HEK293 (cell line): ENCODE results near the gene LIN54.
A peak's percentile ranks its signal among the peaks of the same experiment; 100 is the strongest.
"Not testable (repeated sequence)": the region's sequence is repeated elsewhere in the genome, so short reads cannot be mapped to it uniquely, and the experiment has no call there.

ENCODE experiments used
- CTCF ChIA-PET: fragments of 350-600 bp; formaldehyde crosslinking; extraction: SDS; loops from one replicate; lab custom pipeline; 2021; ENCODE audit warnings: antibody characterized with exemption; lab: Yijun Ruan, JAX
- POLR2A ChIA-PET: fragments of 300-600 bp; formaldehyde crosslinking; extraction: SDS; loops from one replicate; lab custom pipeline; 2020; ENCODE audit warnings: antibody characterized with exemption, inconsistent platforms; lab: Yijun Ruan, JAX
- H3K27ac ChIP-seq: fragments of 200-500 bp; sonication (Bioruptor generic); 2 replicates; pipeline ENCODE4 v1.5.1; 2014; ENCODE audit warnings: low read depth, low read length, control low read depth, inconsistent platforms; ENCODE audit errors: extremely low read depth
- H3K36me3 ChIP-seq, 2 experiments: fragments of 200-500 bp in 1 of 2; sonication (Bioruptor generic) in 1 of 2; 1 replicate in 1 of 2; 2 replicates in 1 of 2; pipeline ENCODE4 v1.5.1; 2014 to 2017; ENCODE audit warnings: inconsistent platforms in 2 of 2, low read length in 2 of 2; ENCODE audit not compliant: control insufficient read depth in 2 of 2, insufficient read depth in 1 of 2
- H3K4me1 ChIP-seq: fragments of 200-500 bp; sonication (Bioruptor generic); 2 replicates; pipeline ENCODE4 v1.5.1; 2014; ENCODE audit warnings: mild to moderate bottlenecking, low read length, inconsistent platforms; ENCODE audit not compliant: control insufficient read depth, insufficient read depth
- H3K4me3 ChIP-seq: 2 replicates; pipeline ENCODE4 v1.5.1; 2011; ENCODE audit warnings: low read depth, mild to moderate bottlenecking, control low read depth, low read length, moderate library complexity
- H3K9me3 ChIP-seq: fragments of 200-500 bp; sonication (Bioruptor generic); 2 replicates; pipeline ENCODE4 v1.5.1; 2014; ENCODE audit warnings: low read depth, low read length, inconsistent platforms; ENCODE audit not compliant: control insufficient read depth, insufficient read depth
- HOXA7 ChIP-seq: sonication (generic); formaldehyde crosslinking; IDR thresholded peaks from 2 replicates; pipeline ENCODE4 v1.8.1; 2022; ENCODE audit warnings: missing genetic modification reagents, borderline replicate concordance
- ZNF10 ChIP-seq: fragments of 450-650 bp; formaldehyde crosslinking; IDR thresholded peaks from 2 replicates; pipeline ENCODE4 v1.5.1; 2017; ENCODE audit warnings: missing biosample characterization, missing genetic modification characterization
- ZNF2 ChIP-seq: fragments of 450-650 bp; formaldehyde crosslinking; IDR thresholded peaks from 2 replicates; pipeline ENCODE4 v1.5.1; 2016; ENCODE audit warnings: missing biosample characterization, missing genetic modification characterization
- ZNF202 ChIP-seq: fragments of 450-650 bp; formaldehyde crosslinking; IDR thresholded peaks from 2 replicates; pipeline ENCODE4 v1.5.1; 2016; ENCODE audit warnings: missing biosample characterization, missing genetic modification characterization, borderline replicate concordance
- ZNF366 ChIP-seq: fragments of 450-650 bp; formaldehyde crosslinking; conservative IDR thresholded peaks from 2 replicates; pipeline ENCODE4 v1.5.1; 2016; ENCODE audit warnings: missing biosample characterization, missing genetic modification characterization
- ZNF521 ChIP-seq: fragments of 450-650 bp; formaldehyde crosslinking; IDR thresholded peaks from 2 replicates; pipeline ENCODE4 v1.5.1; 2017; ENCODE audit warnings: missing biosample characterization, mild to moderate bottlenecking, missing genetic modification characterization
- ZNF670 ChIP-seq: fragments of 450-650 bp; formaldehyde crosslinking; IDR thresholded peaks from 2 replicates; pipeline ENCODE4 v1.5.1; 2016; ENCODE audit warnings: missing biosample characterization, missing genetic modification characterization, low read depth
- ZNF677 ChIP-seq: fragments of 450-650 bp; IDR thresholded peaks from 2 replicates; pipeline ENCODE4 v1.5.0; 2018; ENCODE audit warnings: missing biosample characterization, mild to moderate bottlenecking, missing genetic modification characterization, moderate library complexity
- TF ChIP-seq, protein P1 (sequence below): fragments of 450-650 bp; formaldehyde crosslinking; IDR thresholded peaks from 2 replicates; pipeline ENCODE4 v1.5.1; 2016; ENCODE audit warnings: missing biosample characterization, missing genetic modification characterization, borderline replicate concordance
- TF ChIP-seq, protein P2 (sequence below): fragments of 450-650 bp; formaldehyde crosslinking; IDR thresholded peaks from 2 replicates; pipeline ENCODE4 v1.5.1; 2017; ENCODE audit warnings: missing biosample characterization, missing genetic modification characterization
- TF ChIP-seq, protein P3 (sequence below): fragments of 450-650 bp; IDR thresholded peaks from 2 replicates; pipeline ENCODE4 v1.5.1; 2018; ENCODE audit warnings: missing biosample characterization, missing genetic modification characterization

The LIN54 gene

DNA sequence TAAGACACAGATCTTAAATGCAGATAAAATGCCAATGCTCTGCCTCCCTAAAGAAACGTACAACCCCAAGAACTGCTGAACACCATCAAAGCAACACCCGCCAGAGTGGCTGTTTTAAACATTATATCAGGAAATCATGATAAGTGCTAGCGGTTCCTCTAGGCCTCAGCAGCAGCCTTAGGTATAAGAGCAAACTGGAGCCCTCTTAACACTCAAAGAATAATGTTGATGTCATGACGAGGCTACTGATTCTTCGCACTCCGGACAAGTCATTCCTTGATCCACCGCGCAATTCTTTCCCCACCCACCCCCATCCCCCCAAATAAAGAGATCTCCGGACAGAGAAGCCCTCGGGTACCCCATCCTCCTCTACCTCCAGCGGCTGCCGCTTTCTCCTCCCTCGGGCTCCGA is 507 bp downstream of the LIN54 start:
- POLR2A ChIA-PET = interaction anchor here (0.6 to 4.6 kb wide), 5 partner anchors 25 to 110 kb away, joined by 4 to 58 read pairs (median 7); partner anchors contain the start of genes COPS4 and THAP9
- CTCF ChIA-PET = no interaction called here
- H3K9me3 ChIP-seq = no peaks in the 10 kb centered on the region
- H3K4me1 ChIP-seq = no peaks in the 10 kb centered on the region; the same call in 1 of the 2 replicates
- TF ChIP-seq ZNF677 (tag by site-specific recombination) (no peak), ZNF2 (no peak), ZNF10 (tag by site-specific recombination) (no peak)
- TF ChIP-seq, protein P1, sequence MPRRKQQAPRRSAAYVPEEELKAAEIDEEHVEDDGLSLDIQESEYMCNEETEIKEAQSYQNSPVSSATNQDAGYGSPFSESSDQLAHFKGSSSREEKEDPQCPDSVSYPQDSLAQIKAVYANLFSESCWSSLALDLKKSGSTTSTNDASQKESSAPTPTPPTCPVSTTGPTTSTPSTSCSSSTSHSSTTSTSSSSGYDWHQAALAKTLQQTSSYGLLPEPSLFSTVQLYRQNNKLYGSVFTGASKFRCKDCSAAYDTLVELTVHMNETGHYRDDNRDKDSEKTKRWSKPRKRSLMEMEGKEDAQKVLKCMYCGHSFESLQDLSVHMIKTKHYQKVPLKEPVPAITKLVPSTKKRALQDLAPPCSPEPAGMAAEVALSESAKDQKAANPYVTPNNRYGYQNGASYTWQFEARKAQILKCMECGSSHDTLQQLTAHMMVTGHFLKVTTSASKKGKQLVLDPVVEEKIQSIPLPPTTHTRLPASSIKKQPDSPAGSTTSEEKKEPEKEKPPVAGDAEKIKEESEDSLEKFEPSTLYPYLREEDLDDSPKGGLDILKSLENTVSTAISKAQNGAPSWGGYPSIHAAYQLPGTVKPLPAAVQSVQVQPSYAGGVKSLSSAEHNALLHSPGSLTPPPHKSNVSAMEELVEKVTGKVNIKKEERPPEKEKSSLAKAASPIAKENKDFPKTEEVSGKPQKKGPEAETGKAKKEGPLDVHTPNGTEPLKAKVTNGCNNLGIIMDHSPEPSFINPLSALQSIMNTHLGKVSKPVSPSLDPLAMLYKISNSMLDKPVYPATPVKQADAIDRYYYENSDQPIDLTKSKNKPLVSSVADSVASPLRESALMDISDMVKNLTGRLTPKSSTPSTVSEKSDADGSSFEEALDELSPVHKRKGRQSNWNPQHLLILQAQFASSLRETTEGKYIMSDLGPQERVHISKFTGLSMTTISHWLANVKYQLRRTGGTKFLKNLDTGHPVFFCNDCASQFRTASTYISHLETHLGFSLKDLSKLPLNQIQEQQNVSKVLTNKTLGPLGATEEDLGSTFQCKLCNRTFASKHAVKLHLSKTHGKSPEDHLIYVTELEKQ (tag by site-specific recombination) = no peak
- peak overlapping the region; percentile 75 for H3K4me3 ChIP-seq
- H3K27ac ChIP-seq = peak overlapping the region; percentile 71
- H3K36me3 ChIP-seq = no peaks in the 10 kb centered on the region; a peak in 1 of 3 replicates

DNA sequence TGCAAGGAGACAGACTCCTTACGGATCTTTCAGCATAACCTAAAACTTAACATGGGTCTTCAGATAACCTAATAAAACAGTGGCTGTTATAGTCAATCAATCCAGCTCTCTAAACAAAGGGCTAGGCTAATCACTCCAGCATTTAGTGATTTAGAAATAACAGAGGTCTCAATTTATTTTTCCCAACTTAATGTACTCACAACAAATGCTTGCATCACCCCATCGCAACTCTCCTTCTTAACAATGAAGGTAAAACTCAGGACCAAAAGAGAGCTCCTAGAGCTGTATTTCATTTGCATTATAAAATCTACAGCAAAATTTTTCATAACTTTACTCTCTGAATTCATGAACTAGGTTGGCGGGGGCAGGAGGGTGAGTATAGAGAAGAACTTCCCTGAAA is 1.1 kb downstream of the LIN54 start:
- H3K27ac ChIP-seq = no peak overlapping the region
- no peaks in the 10 kb centered on the region; the same call in 1 of the 2 replicates for H3K4me1 ChIP-seq
- peak overlapping the region; percentile 75 for H3K4me3 ChIP-seq
- ChIA-PET CTCF (interaction anchor here (0.6 kb wide), 1 partner anchor 244 kb away, joined by 5 read pairs; no protein-coding TSS in a partner anchor), POLR2A (interaction anchor here (1.2 to 4.6 kb wide), 2 partner anchors 26 to 109 kb away, joined by 4 to 58 read pairs; partner anchors contain the start of genes COPS4 and THAP9)
- no peaks in the 10 kb centered on the region; a peak in 1 of 3 replicates for H3K36me3 ChIP-seq
- no peaks in the 10 kb centered on the region for H3K9me3 ChIP-seq
- TF ChIP-seq ZNF521 (tag by site-specific recombination) (no peak), ZNF670 (tag by site-specific recombination) (no peak), ZNF366 (no peak), ZNF202 (no peak), HOXA7 (CRISPR knock-in tag) (no peak)
- TF ChIP-seq, protein P2, sequence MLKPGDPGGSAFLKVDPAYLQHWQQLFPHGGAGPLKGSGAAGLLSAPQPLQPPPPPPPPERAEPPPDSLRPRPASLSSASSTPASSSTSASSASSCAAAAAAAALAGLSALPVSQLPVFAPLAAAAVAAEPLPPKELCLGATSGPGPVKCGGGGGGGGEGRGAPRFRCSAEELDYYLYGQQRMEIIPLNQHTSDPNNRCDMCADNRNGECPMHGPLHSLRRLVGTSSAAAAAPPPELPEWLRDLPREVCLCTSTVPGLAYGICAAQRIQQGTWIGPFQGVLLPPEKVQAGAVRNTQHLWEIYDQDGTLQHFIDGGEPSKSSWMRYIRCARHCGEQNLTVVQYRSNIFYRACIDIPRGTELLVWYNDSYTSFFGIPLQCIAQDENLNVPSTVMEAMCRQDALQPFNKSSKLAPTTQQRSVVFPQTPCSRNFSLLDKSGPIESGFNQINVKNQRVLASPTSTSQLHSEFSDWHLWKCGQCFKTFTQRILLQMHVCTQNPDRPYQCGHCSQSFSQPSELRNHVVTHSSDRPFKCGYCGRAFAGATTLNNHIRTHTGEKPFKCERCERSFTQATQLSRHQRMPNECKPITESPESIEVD (tag by site-specific recombination) = peak; percentile 56
- TF ChIP-seq, protein P3, sequence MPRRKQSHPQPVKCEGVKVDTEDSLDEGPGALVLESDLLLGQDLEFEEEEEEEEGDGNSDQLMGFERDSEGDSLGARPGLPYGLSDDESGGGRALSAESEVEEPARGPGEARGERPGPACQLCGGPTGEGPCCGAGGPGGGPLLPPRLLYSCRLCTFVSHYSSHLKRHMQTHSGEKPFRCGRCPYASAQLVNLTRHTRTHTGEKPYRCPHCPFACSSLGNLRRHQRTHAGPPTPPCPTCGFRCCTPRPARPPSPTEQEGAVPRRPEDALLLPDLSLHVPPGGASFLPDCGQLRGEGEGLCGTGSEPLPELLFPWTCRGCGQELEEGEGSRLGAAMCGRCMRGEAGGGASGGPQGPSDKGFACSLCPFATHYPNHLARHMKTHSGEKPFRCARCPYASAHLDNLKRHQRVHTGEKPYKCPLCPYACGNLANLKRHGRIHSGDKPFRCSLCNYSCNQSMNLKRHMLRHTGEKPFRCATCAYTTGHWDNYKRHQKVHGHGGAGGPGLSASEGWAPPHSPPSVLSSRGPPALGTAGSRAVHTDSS (tag by site-specific recombination) = no peak

DNA sequence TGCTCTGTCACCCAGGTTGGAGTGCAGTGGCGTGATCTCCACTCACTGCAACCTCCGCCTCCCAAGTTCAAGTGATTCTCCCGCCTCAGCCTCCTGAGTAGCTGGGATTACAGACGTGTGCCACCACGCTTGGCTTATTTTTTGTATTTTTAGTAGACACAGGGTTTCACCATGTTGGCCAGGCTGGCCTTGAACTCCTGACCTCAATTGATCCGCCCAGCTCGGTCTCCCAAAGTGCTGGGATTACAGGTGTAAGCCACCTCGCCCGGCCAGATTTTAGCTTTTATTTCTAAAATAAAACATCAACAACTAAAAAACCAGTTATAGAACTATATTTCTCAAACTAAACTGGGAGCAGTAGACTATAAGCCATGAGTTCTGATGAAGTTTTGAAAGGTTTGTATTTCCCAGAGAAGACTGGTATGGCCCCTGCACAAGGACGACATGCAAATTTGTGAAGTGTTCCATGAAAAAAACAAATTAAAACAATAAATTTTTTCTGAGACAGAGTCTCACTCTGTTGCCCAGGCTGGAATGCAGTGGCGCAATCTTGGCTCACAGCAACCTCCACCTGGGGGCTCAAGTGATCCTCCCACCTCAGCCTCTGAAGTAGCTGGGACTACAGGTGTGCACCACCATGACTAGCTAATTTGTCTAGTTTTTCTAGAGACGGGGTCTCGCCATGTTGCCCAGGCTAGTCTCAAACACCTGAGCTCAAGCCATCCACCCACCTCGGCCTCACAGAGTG is 7.4 kb downstream of the LIN54 start:
- H3K36me3 ChIP-seq, POLR2A ChIA-PET, H3K27ac ChIP-seq, H3K9me3 ChIP-seq, H3K4me1 ChIP-seq, H3K4me3 ChIP-seq: not testable (repeated sequence)
- CTCF ChIA-PET = interaction anchor here (1.0 kb wide), 1 partner anchor 71 kb away, joined by 6 read pairs; no protein-coding TSS in a partner anchor
